Activated CD8-positive, alpha-beta T cell treated with anti-CD3 and anti-CD28 coated beads, Interleukin-2, amount 10 ng/mL, durations not matched to agents 7 days and 5 days (primary cell): ENCODE measurements around the gene OCRL. TPM values are rescaled to one million over a fixed set of nuclear protein-coding genes. Genes with fewer than 3 reads are reported as not detected.
A peak's percentile ranks its signal among the peaks of the same experiment; 100 is the strongest.

ENCODE experiments used
- ATAC-seq: fragments of 150-1000 bp; cut with Tn5 transposase; one replicate; pipeline ENCODE4 v1.10.0; 2021; ENCODE audit warnings: moderate library complexity
- CTCF ChIA-PET: fragments of 350-600 bp; sonication (Branson Sonifier 250); formaldehyde crosslinking; loops from one replicate; lab custom pipeline; 2021; ENCODE audit warnings: antibody characterized with exemption; lab: Charles Lee
- POLR2A ChIA-PET: fragments of 350-600 bp; sonication (Branson Sonifier 250); formaldehyde crosslinking; loops from one replicate; lab custom pipeline; 2021; ENCODE audit warnings: antibody characterized with exemption; lab: Charles Lee
- DNase-seq: peaks from one replicate; pipeline ENCODE4 v3.0.0-alpha.2; 2020
- H3K27ac Mint-ChIP-seq: one replicate; pipeline ENCODE4 v1.8.0; 2021; ENCODE audit warnings: mild to moderate bottlenecking, mixed read lengths
- H3K27me3 Mint-ChIP-seq: one replicate; pipeline ENCODE4 v1.8.0; 2021; ENCODE audit warnings: low read depth, mixed read lengths
- H3K36me3 Mint-ChIP-seq: one replicate; pipeline ENCODE4 v1.8.0; 2021; ENCODE audit warnings: low read depth, mixed read lengths
- H3K4me1 Mint-ChIP-seq: one replicate; pipeline ENCODE4 v1.8.0; 2021; ENCODE audit warnings: low read depth, mixed read lengths
- H3K4me3 Mint-ChIP-seq: one replicate; pipeline ENCODE4 v1.8.0; 2021; ENCODE audit warnings: mild to moderate bottlenecking, mixed read lengths
- H3K9me3 Mint-ChIP-seq: one replicate; pipeline ENCODE4 v1.8.0; 2022; ENCODE audit warnings: mixed read lengths; ENCODE audit not compliant: insufficient read depth
- total RNA-seq, 2 experiments: library from RNA; stranded (reverse); gene quantifications; one replicate each; pipeline ENCODE4 v1.2.3, GENCODE V29; 2021

Gene OCRL
- total RNA-seq, result 1 to 10 TPM in 1 of 2 experiments, under 1 TPM in 1; 0.90 to 1.0 TPM

GRCh38 chrX:129540068-129540653, at the start of gene OCRL:
Gene OCRL (plus strand): TSS chrX:129540259. CDS start chrX:129540440, 181 bp downstream.
- Mint-ChIP-seq H3K36me3 (no peaks in the 10 kb centered on the region), H3K27ac (no peak within 1 kb of the TSS)
- POLR2A ChIA-PET, result no interaction called here

GRCh38 chrX:129490330-129490729, 49.7 kb upstream of the OCRL start:
- DNase-seq (no peak), ATAC-seq (no peak)
- H3K4me1 Mint-ChIP-seq, result no peaks in the 10 kb centered on the region
- H3K27ac Mint-ChIP-seq, result no peak overlapping the region
- H3K9me3 Mint-ChIP-seq, result no peaks in the 10 kb centered on the region
- no peaks in the 10 kb centered on the region for H3K27me3 Mint-ChIP-seq
- ChIA-PET POLR2A (no interaction called here), CTCF (no interaction called here)
- no peaks in the 10 kb centered on the region for H3K36me3 Mint-ChIP-seq
- H3K4me3 Mint-ChIP-seq, result no peak overlapping the region

More at GRCh38 chrX:129540068-129540653, at the start of gene OCRL:
- peaks cover 13% of the 10 kb centered on the region for H3K27me3 Mint-ChIP-seq
- peak within 1 kb of the TSS; percentile 70 for H3K4me3 Mint-ChIP-seq
- peaks cover 2% of the 10 kb centered on the region for H3K4me1 Mint-ChIP-seq
- DNase-seq (peak; percentile 49), ATAC-seq (peak; percentile 76)
- H3K9me3 Mint-ChIP-seq, result no peaks in the 10 kb centered on the region
- CTCF ChIA-PET, result no interaction called here

- Mint-ChIP-seq H3K4me3 (no peak overlapping the region), H3K9me3 (no peaks in the 10 kb centered on the region), H3K27me3 (no peaks in the 10 kb centered on the region), H3K4me1 (no peaks in the 10 kb centered on the region), H3K27ac (no peak overlapping the region), H3K36me3 (no peaks in the 10 kb centered on the region)
- no peak for DNase-seq
- ChIA-PET CTCF (no interaction called here), POLR2A (no interaction called here)
- no peak for ATAC-seq
These were observed 46.4 kb upstream of the OCRL start for GRCh38 chrX:129493643-129494042.

GRCh38 chrX:129494887-129495286, 45.2 kb upstream of the OCRL start:
- DNase-seq (no peak), ATAC-seq (no peak)
- H3K36me3 Mint-ChIP-seq, result no peaks in the 10 kb centered on the region
- H3K9me3 Mint-ChIP-seq, result no peaks in the 10 kb centered on the region
- no peak overlapping the region for H3K4me3 Mint-ChIP-seq
- H3K4me1 Mint-ChIP-seq, result no peaks in the 10 kb centered on the region
- H3K27me3 Mint-ChIP-seq, result no peaks in the 10 kb centered on the region
- no peak overlapping the region for H3K27ac Mint-ChIP-seq
- ChIA-PET POLR2A (no interaction called here), CTCF (no interaction called here)

- ChIA-PET POLR2A (no interaction called here), CTCF (no interaction called here)
- no peak overlapping the region for H3K27ac Mint-ChIP-seq
- H3K36me3 Mint-ChIP-seq, result no peaks in the 10 kb centered on the region
- H3K4me3 Mint-ChIP-seq, result no peak overlapping the region
- no peaks in the 10 kb centered on the region for H3K27me3 Mint-ChIP-seq
- ATAC-seq (no peak), DNase-seq (no peak)
- H3K4me1 Mint-ChIP-seq, result no peaks in the 10 kb centered on the region
- H3K9me3 Mint-ChIP-seq, result no peaks in the 10 kb centered on the region
These were observed 44.2 kb upstream of the OCRL start for GRCh38 chrX:129495900-129496299.

GRCh38 chrX:129496625-129497024, 43.4 kb upstream of the OCRL start:
- DNase-seq (no peak), ATAC-seq (no peak)
- Mint-ChIP-seq H3K36me3 (no peaks in the 10 kb centered on the region), H3K27me3 (no peaks in the 10 kb centered on the region), H3K4me3 (no peak overlapping the region), H3K9me3 (no peaks in the 10 kb centered on the region), H3K4me1 (no peaks in the 10 kb centered on the region), H3K27ac (no peak overlapping the region)
- ChIA-PET POLR2A (no interaction called here), CTCF (no interaction called here)

GRCh38 chrX:129497146-129497843, 42.8 kb upstream of the OCRL start:
- Mint-ChIP-seq H3K9me3 (no peaks in the 10 kb centered on the region), H3K27ac (no peak overlapping the region), H3K4me3 (no peak overlapping the region), H3K36me3 (no peaks in the 10 kb centered on the region), H3K27me3 (no peaks in the 10 kb centered on the region), H3K4me1 (no peaks in the 10 kb centered on the region)
- ChIA-PET POLR2A (no interaction called here), CTCF (no interaction called here)
- no peak for DNase-seq
- no peak for ATAC-seq

GRCh38 chrX:129510331-129510730, 29.7 kb upstream of the OCRL start:
- H3K4me1 Mint-ChIP-seq, result no peaks in the 10 kb centered on the region

GRCh38 chrX:129511689-129512088, 28.4 kb upstream of the OCRL start:
- ATAC-seq, result no peak
- DNase-seq, result no peak
- H3K4me3 Mint-ChIP-seq, result no peak overlapping the region
- no peak overlapping the region for H3K27ac Mint-ChIP-seq
- no peaks in the 10 kb centered on the region for H3K4me1 Mint-ChIP-seq
- POLR2A ChIA-PET, result no interaction called here
- H3K27me3 Mint-ChIP-seq, result no peaks in the 10 kb centered on the region
- CTCF ChIA-PET, result no interaction called here
- no peaks in the 10 kb centered on the region for H3K9me3 Mint-ChIP-seq
- no peaks in the 10 kb centered on the region for H3K36me3 Mint-ChIP-seq

More at GRCh38 chrX:129510331-129510730, 29.7 kb upstream of the OCRL start:
- ATAC-seq, result no peak
- Mint-ChIP-seq H3K27ac (no peak overlapping the region), H3K27me3 (no peaks in the 10 kb centered on the region), H3K9me3 (no peaks in the 10 kb centered on the region), H3K4me3 (no peak overlapping the region), H3K36me3 (no peaks in the 10 kb centered on the region)
- no peak for DNase-seq
- POLR2A ChIA-PET, result no interaction called here
- CTCF ChIA-PET, result no interaction called here

- Mint-ChIP-seq H3K9me3 (no peaks in the 10 kb centered on the region), H3K27ac (no peak overlapping the region), H3K4me3 (no peak overlapping the region), H3K4me1 (no peaks in the 10 kb centered on the region), H3K36me3 (no peaks in the 10 kb centered on the region), H3K27me3 (no peaks in the 10 kb centered on the region)
- CTCF ChIA-PET, result no interaction called here
- DNase-seq, result no peak
- POLR2A ChIA-PET, result no interaction called here
- ATAC-seq, result no peak
These were observed 27.6 kb upstream of the OCRL start for GRCh38 chrX:129512409-129512808.

- Mint-ChIP-seq H3K9me3 (no peaks in the 10 kb centered on the region), H3K4me3 (no peak overlapping the region)
These were observed 23.7 kb upstream of the OCRL start for GRCh38 chrX:129516402-129516801.

GRCh38 chrX:129520151-129520550, 19.9 kb upstream of the OCRL start:
- DNase-seq (no peak), ATAC-seq (no peak)
- peaks cover 19% of the 10 kb centered on the region for H3K27me3 Mint-ChIP-seq
- ChIA-PET POLR2A (no interaction called here), CTCF (no interaction called here)
- no peak overlapping the region for H3K4me3 Mint-ChIP-seq
- H3K27ac Mint-ChIP-seq, result no peak overlapping the region
- H3K4me1 Mint-ChIP-seq, result peaks cover 6% of the 10 kb centered on the region
- no peaks in the 10 kb centered on the region for H3K36me3 Mint-ChIP-seq
- H3K9me3 Mint-ChIP-seq, result no peaks in the 10 kb centered on the region

More at GRCh38 chrX:129516402-129516801, 23.7 kb upstream of the OCRL start:
- Mint-ChIP-seq H3K27me3 (peaks cover 2% of the 10 kb centered on the region), H3K4me1 (no peaks in the 10 kb centered on the region), H3K36me3 (no peaks in the 10 kb centered on the region), H3K27ac (no peak overlapping the region)
- POLR2A ChIA-PET, result no interaction called here
- DNase-seq (no peak), ATAC-seq (no peak)
- CTCF ChIA-PET, result no interaction called here
